Prostate gland (tissue), 2 donors: ENCODE results near the gene G2E3. TPM values are rescaled to one million over a fixed set of nuclear protein-coding genes. Genes with fewer than 3 reads are reported as not detected.

Experiments
- DNase-seq: peaks from one replicate; pipeline ENCODE4 v3.0.0-alpha.2; 2019; ENCODE audit warnings: low spot score
- H3K27ac ChIP-seq, 2 donors: fragments of 200-600 bp; sonication (generic); 2 replicates each; pipeline ENCODE4 v1.5.1; 2017 to 2019
- H3K27me3 ChIP-seq: fragments of 200-600 bp; sonication (generic); replicated peaks from 2 replicates; pipeline ENCODE4 v1.5.1; 2019; ENCODE audit not compliant: insufficient read depth
- H3K36me3 ChIP-seq, 2 donors: fragments of 200-600 bp; sonication (generic); 1 replicate in 1 of 2; 2 replicates in 1 of 2; pipeline versions ENCODE4 v1.5.1 to v1.8.1; 2017 to 2019
- H3K4me1 ChIP-seq: fragments of 200-600 bp; sonication (generic); replicated peaks from 2 replicates; pipeline ENCODE4 v1.5.1; 2019
- H3K4me3 ChIP-seq, 2 donors: fragments of 200-600 bp; sonication (generic); 2 replicates each; pipeline ENCODE4 v1.5.1; 2017 to 2019
- H3K9me3 ChIP-seq: fragments of 200-600 bp; sonication (generic); 2 replicates; pipeline ENCODE4 v1.5.1; 2017
- POLR2A ChIP-seq: fragments of 450-650 bp; IDR thresholded peaks from one replicate; pipeline ENCODE4 v1.6.1; 2016; ENCODE audit warnings: antibody characterized with exemption, mild to moderate bottlenecking
- POLR2AphosphoS5 ChIP-seq: sonication (generic); formaldehyde crosslinking; IDR thresholded peaks from one replicate; pipeline ENCODE4 v1.6.1; 2017; ENCODE audit warnings: antibody characterized with exemption
- WGBS: methylation state at CpG from one replicate; pipeline ENCODE4 v1.1.5; 2018; 5-methylcytosine and 5-hydroxymethylcytosine counted together
- intact Hi-C: fragments of 100-400 bp; cut with DNase I; formaldehyde crosslinking; loops from one replicate; pipeline ENCODE4 v1.14.2; 2022
- total RNA-seq, 2 donors: library from RNA; depleted of rRNA; stranded (reverse); fragments of >200 nt; gene quantifications; one replicate each; pipeline ENCODE4 v1.1.0, GENCODE V29; 2016
- TF ChIP-seq, protein P1 (sequence below), 4 experiments: fragments of 200-600 bp in 2 of 4; fragments of 450-650 bp in 2 of 4; sonication (generic) in 2 of 4; IDR thresholded peaks; 1 replicate in 3 of 4; 2 replicates in 1 of 4; pipeline ENCODE4 v1.5.1; 2016 to 2019; ENCODE audit warnings: antibody characterized with exemption in 4 of 4, mild to moderate bottlenecking in 2 of 4, moderate library complexity in 2 of 4

The G2E3 gene
- total RNA-seq, 2 donors from 2014 or later, result 10.4 to 11.6 TPM

- Histone ChIP-seq H3K27me3 (no peaks in the 10 kb centered on the region), H3K36me3 (no peaks in the 10 kb centered on the region), H3K9me3 (no peaks in the 10 kb centered on the region), H3K27ac (no peak overlapping the region), H3K4me3 (no peak overlapping the region), H3K4me1 (no peaks in the 10 kb centered on the region)
- TF ChIP-seq, protein P1, sequence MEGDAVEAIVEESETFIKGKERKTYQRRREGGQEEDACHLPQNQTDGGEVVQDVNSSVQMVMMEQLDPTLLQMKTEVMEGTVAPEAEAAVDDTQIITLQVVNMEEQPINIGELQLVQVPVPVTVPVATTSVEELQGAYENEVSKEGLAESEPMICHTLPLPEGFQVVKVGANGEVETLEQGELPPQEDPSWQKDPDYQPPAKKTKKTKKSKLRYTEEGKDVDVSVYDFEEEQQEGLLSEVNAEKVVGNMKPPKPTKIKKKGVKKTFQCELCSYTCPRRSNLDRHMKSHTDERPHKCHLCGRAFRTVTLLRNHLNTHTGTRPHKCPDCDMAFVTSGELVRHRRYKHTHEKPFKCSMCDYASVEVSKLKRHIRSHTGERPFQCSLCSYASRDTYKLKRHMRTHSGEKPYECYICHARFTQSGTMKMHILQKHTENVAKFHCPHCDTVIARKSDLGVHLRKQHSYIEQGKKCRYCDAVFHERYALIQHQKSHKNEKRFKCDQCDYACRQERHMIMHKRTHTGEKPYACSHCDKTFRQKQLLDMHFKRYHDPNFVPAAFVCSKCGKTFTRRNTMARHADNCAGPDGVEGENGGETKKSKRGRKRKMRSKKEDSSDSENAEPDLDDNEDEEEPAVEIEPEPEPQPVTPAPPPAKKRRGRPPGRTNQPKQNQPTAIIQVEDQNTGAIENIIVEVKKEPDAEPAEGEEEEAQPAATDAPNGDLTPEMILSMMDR (IDR thresholded peaks at IDR 0.05), result no peak
- TF ChIP-seq POLR2A (no peak), POLR2AphosphoS5 (no peak)
- intact Hi-C loops, result no loop called here
- no peak for DNase-seq
- WGBS, result 63% methylated on average over 3 of the region's 3 CpGs
Observed at GRCh38 chr14:30587141-30587540, 28.2 kb downstream of the G2E3 start.

DNA sequence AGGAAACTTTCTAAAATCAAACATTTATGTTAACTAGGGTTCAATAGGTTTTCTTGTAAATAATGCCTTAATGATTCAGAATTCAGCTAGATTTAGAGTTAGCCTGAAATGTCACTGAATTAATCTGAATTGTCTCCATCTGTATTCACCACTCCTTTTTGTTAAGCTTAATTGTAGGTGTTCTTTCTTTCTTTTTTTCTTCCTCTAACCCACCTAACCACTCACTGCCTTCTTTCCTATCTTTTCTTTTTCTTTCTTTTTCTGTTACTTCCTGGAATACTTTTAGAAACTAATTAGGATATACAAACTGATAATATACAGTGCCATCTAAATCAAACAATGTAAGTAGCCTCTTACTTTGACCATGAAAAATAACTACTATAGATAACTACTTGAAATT is 29.9 kb downstream of the G2E3 start:
- TF ChIP-seq, protein P1 (IDR thresholded peaks at IDR 0.05), result no peak
- TF ChIP-seq POLR2A, result no peak
- no peak for TF ChIP-seq POLR2AphosphoS5
- H3K27ac ChIP-seq, result no peak overlapping the region
- H3K4me1 ChIP-seq, result no peaks in the 10 kb centered on the region
- H3K27me3 ChIP-seq, result no peaks in the 10 kb centered on the region
- H3K9me3 ChIP-seq, result no peaks in the 10 kb centered on the region
- no peak for DNase-seq
- intact Hi-C loops, result no loop called here
- no peaks in the 10 kb centered on the region for H3K36me3 ChIP-seq
- H3K4me3 ChIP-seq, result no peak overlapping the region

DNA sequence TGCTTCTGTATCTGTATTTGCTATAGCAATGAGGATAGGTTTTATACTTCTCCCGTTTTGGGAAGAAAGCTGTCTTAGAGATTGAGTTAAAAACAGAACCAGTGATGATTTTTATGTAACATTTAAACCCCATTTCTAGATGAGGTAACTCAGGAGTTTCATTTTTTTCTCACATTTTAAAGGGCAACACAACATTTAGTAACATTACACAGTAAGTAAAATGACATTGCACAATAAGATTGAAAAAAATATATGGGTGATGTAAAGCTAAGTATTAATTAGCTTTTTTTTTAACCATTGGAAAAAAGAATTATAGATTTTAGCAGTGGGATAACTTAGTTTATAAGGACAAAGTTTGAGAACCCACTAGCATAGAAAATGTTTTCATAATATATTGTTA is 38.0 kb downstream of the G2E3 start:
- no peaks in the 10 kb centered on the region for H3K27me3 ChIP-seq
- 53% methylated on average over 1 of the region's 1 CpG for WGBS
- intact Hi-C loops, result no loop called here

GRCh38 chr14:30597504-30597903 is 38.5 kb downstream of the G2E3 start:
- H3K4me1 ChIP-seq, result no peaks in the 10 kb centered on the region
- H3K27ac ChIP-seq, result no peak overlapping the region
- H3K27me3 ChIP-seq, result no peaks in the 10 kb centered on the region
- no peak for TF ChIP-seq POLR2AphosphoS5
- TF ChIP-seq, protein P1 (IDR thresholded peaks at IDR 0.05), result no peak
- TF ChIP-seq POLR2A, result no peak
- H3K4me3 ChIP-seq, result no peak overlapping the region
- intact Hi-C loops, result no loop called here
- H3K9me3 ChIP-seq, result no peaks in the 10 kb centered on the region
- no peaks in the 10 kb centered on the region for H3K36me3 ChIP-seq
- DNase-seq, result no peak

More for the DNA sequence above, 38.0 kb downstream of the G2E3 start:
- Histone ChIP-seq H3K4me1 (no peaks in the 10 kb centered on the region), H3K36me3 (no peaks in the 10 kb centered on the region), H3K27ac (no peak overlapping the region), H3K4me3 (no peak overlapping the region), H3K9me3 (no peaks in the 10 kb centered on the region)
- TF ChIP-seq POLR2AphosphoS5, result no peak
- TF ChIP-seq, protein P1 (IDR thresholded peaks at IDR 0.05), result no peak
- no peak for TF ChIP-seq POLR2A
- DNase-seq, result no peak

- H3K27me3 ChIP-seq, result no peaks in the 10 kb centered on the region
- no peak overlapping the region for H3K4me3 ChIP-seq
- no peaks in the 10 kb centered on the region for H3K9me3 ChIP-seq
- whole genome bisulfite sequencing, result 95% methylated on average over 8 of the region's 8 CpGs
- no peaks in the 10 kb centered on the region for H3K4me1 ChIP-seq
- no peaks in the 10 kb centered on the region for H3K36me3 ChIP-seq
- intact Hi-C loops, result no loop called here
- TF ChIP-seq POLR2A (no peak), POLR2AphosphoS5 (no peak)
- TF ChIP-seq, protein P1 (IDR thresholded peaks at IDR 0.05), result no peak
- H3K27ac ChIP-seq, result no peak overlapping the region
- no peak for DNase-seq
Observed at GRCh38 chr14:30600922-30601918, 42.3 kb downstream of the G2E3 start.
